ENCODE measurements around the gene DEGS2. TPM values are rescaled to one million over a fixed set of nuclear protein-coding genes. Genes with fewer than 3 reads are reported as not detected.

Gene DEGS2
- total and polyA plus RNA-seq, 2 experiments from 2014 or later = 0.63 to 2.2 TPM

DNA sequence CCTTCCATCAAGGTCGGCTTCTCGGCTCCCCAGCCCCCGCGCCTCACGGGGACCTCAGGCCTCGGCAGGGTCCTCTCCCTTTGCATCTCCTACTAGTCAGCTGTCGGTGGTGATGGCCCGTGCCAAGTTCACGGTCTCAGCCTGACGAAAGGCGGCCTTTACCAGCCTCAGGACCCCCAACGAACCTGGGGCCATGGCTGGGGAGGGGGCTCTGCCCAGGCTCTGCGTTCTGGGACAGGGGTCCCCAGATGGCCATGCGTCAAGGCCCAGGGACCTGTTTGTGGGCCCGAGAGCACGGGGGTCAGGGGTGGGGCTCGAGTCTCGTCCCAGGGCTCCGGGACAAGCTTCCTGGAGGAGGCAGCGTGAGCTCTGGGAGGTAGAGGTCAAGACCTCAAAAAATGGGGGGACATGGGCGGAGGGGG is 32.8 kb upstream of the DEGS2 start (continued):
- no peak for TF ChIP-seq ZNF331 (CRISPR knock-in tag; IDR thresholded peaks at IDR 0.05; ENCODE audit: low read depth)
- no peak for TF ChIP-seq EZH2phosphoT487 (IDR thresholded peaks at IDR 0.05; ENCODE audit: unreplicated experiment)
- TF ChIP-seq STAT1 (IDR thresholded peaks at IDR 0.05; ENCODE audit: unreplicated experiment) = no peak
- no peak for TF ChIP-seq EZH2 (IDR thresholded peaks at IDR 0.05; ENCODE audit: low read depth, unreplicated experiment)
- TF ChIP-seq, protein P1, sequence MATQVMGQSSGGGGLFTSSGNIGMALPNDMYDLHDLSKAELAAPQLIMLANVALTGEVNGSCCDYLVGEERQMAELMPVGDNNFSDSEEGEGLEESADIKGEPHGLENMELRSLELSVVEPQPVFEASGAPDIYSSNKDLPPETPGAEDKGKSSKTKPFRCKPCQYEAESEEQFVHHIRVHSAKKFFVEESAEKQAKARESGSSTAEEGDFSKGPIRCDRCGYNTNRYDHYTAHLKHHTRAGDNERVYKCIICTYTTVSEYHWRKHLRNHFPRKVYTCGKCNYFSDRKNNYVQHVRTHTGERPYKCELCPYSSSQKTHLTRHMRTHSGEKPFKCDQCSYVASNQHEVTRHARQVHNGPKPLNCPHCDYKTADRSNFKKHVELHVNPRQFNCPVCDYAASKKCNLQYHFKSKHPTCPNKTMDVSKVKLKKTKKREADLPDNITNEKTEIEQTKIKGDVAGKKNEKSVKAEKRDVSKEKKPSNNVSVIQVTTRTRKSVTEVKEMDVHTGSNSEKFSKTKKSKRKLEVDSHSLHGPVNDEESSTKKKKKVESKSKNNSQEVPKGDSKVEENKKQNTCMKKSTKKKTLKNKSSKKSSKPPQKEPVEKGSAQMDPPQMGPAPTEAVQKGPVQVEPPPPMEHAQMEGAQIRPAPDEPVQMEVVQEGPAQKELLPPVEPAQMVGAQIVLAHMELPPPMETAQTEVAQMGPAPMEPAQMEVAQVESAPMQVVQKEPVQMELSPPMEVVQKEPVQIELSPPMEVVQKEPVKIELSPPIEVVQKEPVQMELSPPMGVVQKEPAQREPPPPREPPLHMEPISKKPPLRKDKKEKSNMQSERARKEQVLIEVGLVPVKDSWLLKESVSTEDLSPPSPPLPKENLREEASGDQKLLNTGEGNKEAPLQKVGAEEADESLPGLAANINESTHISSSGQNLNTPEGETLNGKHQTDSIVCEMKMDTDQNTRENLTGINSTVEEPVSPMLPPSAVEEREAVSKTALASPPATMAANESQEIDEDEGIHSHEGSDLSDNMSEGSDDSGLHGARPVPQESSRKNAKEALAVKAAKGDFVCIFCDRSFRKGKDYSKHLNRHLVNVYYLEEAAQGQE (IDR thresholded peaks at IDR 0.05; ENCODE audit: unreplicated experiment) = no peak
- TF ChIP-seq JUNB (IDR thresholded peaks at IDR 0.05; ENCODE audit: unreplicated experiment) = no peak
- TF ChIP-seq CREB1 (CRISPR knock-in tag; IDR thresholded peaks at IDR 0.05; ENCODE audit: low read depth) = no peak
- TF ChIP-seq ZNF114 (CRISPR knock-in tag; IDR thresholded peaks at IDR 0.05) = no peak

DNA sequence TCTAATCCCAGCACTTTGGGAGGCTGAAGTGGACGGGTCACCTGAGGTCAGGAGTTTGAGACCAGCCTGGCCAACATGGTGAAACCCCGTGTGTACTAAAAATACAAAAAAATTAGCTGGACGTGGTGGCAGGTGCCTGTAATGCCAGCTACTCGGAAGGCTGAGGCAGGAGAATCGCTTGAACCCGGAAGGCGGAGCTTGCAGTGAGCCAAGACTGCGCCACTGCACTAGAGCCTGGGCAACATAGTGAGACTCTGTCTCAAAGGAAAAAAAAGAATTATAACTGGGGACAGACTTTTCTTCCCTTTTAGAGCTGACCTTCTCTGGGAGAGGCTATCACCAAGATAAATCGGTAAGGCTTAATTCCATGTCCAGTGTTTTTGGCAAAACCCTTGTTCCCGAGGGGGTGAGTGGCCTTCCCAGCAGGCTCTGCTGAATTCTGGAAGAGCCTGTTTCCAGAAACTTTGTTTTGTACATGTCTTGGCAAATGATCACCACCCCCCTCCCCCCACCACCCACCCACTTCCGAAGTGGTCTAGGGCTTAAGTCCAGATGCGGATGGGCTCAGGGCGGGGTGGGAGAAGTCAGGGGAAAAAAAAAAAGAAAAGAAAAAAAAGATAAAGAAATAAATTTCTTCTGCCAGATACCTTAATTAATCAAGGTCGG is 32.3 kb upstream of the DEGS2 start:
- DNase-seq (ENCODE audit: low spot score) (no peak), ATAC-seq (no peak)
- no peak overlapping the region for H3K4me3 Mint-ChIP-seq
- Histone ChIP-seq H3K9me2 (ENCODE audit: insufficient read depth) (no peaks in the 10 kb centered on the region), H3K4me3 (no peak overlapping the region; the same call in 1 of the 2 replicates), H3F3A (replicated peaks; ENCODE audit: low read depth) (peaks cover 8% of the 10 kb centered on the region; the same call in 1 of the 2 replicates), H3K4me1 (ENCODE audit: insufficient read depth) (peaks cover 10% of the 10 kb centered on the region), H3K27ac (ENCODE audit: low read depth) (no peak overlapping the region), H3K36me3 (ENCODE audit: insufficient read depth) (no peaks in the 10 kb centered on the region), H4K20me1 (replicated peaks; ENCODE audit: insufficient read depth) (no peaks in the 10 kb centered on the region; the same call in 1 of the 2 replicates), H3K4me2 (no peak overlapping the region), H2AFZ (no peak overlapping the region), H3K27me3 (ENCODE audit: insufficient read depth) (no peaks in the 10 kb centered on the region), H3K79me2 (replicated peaks; ENCODE audit: insufficient read depth) (no peaks in the 10 kb centered on the region)
- H3K36me3 Mint-ChIP-seq (ENCODE audit: low read depth) = no peaks in the 10 kb centered on the region
- H3K27ac Mint-ChIP-seq = no peak overlapping the region
- H3K9me3 Mint-ChIP-seq = peaks cover 6% of the 10 kb centered on the region; the same call in 1 of the 3 replicates
- peaks cover 18% of the 10 kb centered on the region for H3K27me3 Mint-ChIP-seq (ENCODE audit: insufficient read depth, low read depth, poor library complexity)
- peaks cover 13% of the 10 kb centered on the region for H3K4me1 Mint-ChIP-seq
- TF ChIP-seq CREB1 (CRISPR knock-in tag; IDR thresholded peaks at IDR 0.05; ENCODE audit: low read depth) = no peak
- TF ChIP-seq EZH2phosphoT487 (IDR thresholded peaks at IDR 0.05; ENCODE audit: unreplicated experiment) = no peak
- TF ChIP-seq ZNF331 (CRISPR knock-in tag; IDR thresholded peaks at IDR 0.05; ENCODE audit: low read depth) = no peak
- TF ChIP-seq ZNF114 (CRISPR knock-in tag; IDR thresholded peaks at IDR 0.05) = no peak
- TF ChIP-seq, protein P1 (IDR thresholded peaks at IDR 0.05; ENCODE audit: unreplicated experiment) = no peak
- TF ChIP-seq, protein P2, sequence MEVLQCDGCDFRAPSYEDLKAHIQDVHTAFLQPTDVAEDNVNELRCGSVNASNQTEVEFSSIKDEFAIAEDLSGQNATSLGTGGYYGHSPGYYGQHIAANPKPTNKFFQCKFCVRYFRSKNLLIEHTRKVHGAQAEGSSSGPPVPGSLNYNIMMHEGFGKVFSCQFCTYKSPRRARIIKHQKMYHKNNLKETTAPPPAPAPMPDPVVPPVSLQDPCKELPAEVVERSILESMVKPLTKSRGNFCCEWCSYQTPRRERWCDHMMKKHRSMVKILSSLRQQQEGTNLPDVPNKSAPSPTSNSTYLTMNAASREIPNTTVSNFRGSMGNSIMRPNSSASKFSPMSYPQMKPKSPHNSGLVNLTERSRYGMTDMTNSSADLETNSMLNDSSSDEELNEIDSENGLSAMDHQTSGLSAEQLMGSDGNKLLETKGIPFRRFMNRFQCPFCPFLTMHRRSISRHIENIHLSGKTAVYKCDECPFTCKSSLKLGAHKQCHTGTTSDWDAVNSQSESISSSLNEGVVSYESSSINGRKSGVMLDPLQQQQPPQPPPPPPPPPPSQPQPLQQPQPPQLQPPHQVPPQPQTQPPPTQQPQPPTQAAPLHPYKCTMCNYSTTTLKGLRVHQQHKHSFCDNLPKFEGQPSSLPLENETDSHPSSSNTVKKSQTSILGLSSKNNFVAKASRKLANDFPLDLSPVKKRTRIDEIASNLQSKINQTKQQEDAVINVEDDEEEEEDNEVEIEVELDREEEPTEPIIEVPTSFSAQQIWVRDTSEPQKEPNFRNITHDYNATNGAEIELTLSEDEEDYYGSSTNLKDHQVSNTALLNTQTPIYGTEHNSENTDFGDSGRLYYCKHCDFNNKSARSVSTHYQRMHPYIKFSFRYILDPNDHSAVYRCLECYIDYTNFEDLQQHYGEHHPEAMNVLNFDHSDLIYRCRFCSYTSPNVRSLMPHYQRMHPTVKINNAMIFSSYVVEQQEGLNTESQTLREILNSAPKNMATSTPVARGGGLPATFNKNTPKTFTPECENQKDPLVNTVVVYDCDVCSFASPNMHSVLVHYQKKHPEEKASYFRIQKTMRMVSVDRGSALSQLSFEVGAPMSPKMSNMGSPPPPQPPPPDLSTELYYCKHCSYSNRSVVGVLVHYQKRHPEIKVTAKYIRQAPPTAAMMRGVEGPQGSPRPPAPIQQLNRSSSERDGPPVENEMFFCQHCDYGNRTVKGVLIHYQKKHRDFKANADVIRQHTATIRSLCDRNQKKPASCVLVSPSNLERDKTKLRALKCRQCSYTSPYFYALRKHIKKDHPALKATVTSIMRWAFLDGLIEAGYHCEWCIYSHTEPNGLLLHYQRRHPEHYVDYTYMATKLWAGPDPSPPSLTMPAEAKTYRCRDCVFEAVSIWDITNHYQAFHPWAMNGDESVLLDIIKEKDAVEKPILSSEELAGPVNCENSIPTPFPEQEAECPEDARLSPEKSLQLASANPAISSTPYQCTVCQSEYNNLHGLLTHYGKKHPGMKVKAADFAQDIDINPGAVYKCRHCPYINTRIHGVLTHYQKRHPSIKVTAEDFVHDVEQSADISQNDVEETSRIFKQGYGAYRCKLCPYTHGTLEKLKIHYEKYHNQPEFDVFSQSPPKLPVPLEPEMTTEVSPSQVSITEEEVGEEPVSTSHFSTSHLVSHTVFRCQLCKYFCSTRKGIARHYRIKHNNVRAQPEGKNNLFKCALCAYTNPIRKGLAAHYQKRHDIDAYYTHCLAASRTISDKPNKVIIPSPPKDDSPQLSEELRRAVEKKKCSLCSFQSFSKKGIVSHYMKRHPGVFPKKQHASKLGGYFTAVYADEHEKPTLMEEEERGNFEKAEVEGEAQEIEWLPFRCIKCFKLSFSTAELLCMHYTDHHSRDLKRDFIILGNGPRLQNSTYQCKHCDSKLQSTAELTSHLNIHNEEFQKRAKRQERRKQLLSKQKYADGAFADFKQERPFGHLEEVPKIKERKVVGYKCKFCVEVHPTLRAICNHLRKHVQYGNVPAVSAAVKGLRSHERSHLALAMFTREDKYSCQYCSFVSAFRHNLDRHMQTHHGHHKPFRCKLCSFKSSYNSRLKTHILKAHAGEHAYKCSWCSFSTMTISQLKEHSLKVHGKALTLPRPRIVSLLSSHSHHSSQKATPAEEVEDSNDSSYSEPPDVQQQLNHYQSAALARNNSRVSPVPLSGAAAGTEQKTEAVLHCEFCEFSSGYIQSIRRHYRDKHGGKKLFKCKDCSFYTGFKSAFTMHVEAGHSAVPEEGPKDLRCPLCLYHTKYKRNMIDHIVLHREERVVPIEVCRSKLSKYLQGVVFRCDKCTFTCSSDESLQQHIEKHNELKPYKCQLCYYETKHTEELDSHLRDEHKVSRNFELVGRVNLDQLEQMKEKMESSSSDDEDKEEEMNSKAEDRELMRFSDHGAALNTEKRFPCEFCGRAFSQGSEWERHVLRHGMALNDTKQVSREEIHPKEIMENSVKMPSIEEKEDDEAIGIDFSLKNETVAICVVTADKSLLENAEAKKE (CRISPR knock-in tag; IDR thresholded peaks at IDR 0.05) = no peak
- no peak for TF ChIP-seq JUNB (IDR thresholded peaks at IDR 0.05; ENCODE audit: unreplicated experiment)
